Breast epithelium (tissue), 3 donors: Measurements from ENCODE around the gene COCH.

ENCODE experiments used
- POLR2A ChIP-seq: fragments of 450-650 bp; IDR thresholded peaks from one replicate; pipeline ENCODE4 v1.6.1; 2016; ENCODE audit warnings: antibody characterized with exemption, mild to moderate bottlenecking, moderate library complexity
- TF ChIP-seq, protein P1 (sequence below), 3 donors: fragments of 450-650 bp; IDR thresholded peaks; one replicate each; pipeline ENCODE4 v1.5.1; 2016 to 2017; ENCODE audit warnings: antibody characterized with exemption in 3 of 3, mild to moderate bottlenecking in 3 of 3, moderate library complexity in 3 of 3

DNA sequence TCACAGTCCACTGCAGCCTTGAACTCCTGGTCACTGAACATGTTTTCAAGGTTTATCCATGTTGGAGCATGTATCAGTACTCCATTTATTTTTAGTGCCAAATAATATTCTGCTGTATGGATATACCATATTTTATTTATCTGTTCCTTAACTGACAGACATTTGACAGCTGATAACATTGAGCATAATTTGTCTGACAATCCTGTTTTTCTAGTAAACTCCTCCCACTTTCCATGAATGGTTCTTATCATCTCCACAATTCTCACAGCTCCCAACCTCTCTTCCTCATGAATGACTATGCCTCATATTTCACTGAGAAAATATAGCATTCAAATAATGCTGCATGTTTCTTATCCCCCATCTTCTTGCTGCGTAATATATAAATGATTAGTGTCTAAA is 33.3 kb downstream of the COCH start:
- TF ChIP-seq, protein P1, sequence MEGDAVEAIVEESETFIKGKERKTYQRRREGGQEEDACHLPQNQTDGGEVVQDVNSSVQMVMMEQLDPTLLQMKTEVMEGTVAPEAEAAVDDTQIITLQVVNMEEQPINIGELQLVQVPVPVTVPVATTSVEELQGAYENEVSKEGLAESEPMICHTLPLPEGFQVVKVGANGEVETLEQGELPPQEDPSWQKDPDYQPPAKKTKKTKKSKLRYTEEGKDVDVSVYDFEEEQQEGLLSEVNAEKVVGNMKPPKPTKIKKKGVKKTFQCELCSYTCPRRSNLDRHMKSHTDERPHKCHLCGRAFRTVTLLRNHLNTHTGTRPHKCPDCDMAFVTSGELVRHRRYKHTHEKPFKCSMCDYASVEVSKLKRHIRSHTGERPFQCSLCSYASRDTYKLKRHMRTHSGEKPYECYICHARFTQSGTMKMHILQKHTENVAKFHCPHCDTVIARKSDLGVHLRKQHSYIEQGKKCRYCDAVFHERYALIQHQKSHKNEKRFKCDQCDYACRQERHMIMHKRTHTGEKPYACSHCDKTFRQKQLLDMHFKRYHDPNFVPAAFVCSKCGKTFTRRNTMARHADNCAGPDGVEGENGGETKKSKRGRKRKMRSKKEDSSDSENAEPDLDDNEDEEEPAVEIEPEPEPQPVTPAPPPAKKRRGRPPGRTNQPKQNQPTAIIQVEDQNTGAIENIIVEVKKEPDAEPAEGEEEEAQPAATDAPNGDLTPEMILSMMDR (IDR thresholded peaks at IDR 0.05): no peak
- no peak for TF ChIP-seq POLR2A
